Stimulated activated effector memory CD8-positive, alpha-beta T cell treated with anti-CD3 and anti-CD28 coated beads, Interleukin-12 subunit alpha, Interleukin-12 subunit beta, amount 100 ng/mL, for 72 hours (primary cell): Measurements from ENCODE around the gene CXADR.

ENCODE experiments used
- ATAC-seq: fragments of 150-1000 bp; cut with Tn5 transposase; 2 replicates; pipeline ENCODE4 v1.10.0; 2021
- DNase-seq, 2 donors: peaks; one replicate each; pipeline ENCODE4 v3.0.0; 2021 to 2022; ENCODE audit warnings: low spot score in 2 of 2
- H3K27ac Mint-ChIP-seq: one replicate; pipeline ENCODE4 v1.8.0; 2022; ENCODE audit warnings: mild to moderate bottlenecking, mixed read lengths
- H3K36me3 Mint-ChIP-seq: one replicate; pipeline ENCODE4 v1.8.0; 2022; ENCODE audit warnings: mild to moderate bottlenecking, mixed read lengths
- H3K4me1 Mint-ChIP-seq: one replicate; pipeline ENCODE4 v1.8.0; 2022; ENCODE audit warnings: mixed read lengths
- H3K4me3 Mint-ChIP-seq: one replicate; pipeline ENCODE4 v1.8.0; 2022; ENCODE audit warnings: mild to moderate bottlenecking, mixed read lengths
- H3K9me3 Mint-ChIP-seq: one replicate; pipeline ENCODE4 v1.8.0; 2022; ENCODE audit warnings: mixed read lengths

CXADR gene

DNA sequence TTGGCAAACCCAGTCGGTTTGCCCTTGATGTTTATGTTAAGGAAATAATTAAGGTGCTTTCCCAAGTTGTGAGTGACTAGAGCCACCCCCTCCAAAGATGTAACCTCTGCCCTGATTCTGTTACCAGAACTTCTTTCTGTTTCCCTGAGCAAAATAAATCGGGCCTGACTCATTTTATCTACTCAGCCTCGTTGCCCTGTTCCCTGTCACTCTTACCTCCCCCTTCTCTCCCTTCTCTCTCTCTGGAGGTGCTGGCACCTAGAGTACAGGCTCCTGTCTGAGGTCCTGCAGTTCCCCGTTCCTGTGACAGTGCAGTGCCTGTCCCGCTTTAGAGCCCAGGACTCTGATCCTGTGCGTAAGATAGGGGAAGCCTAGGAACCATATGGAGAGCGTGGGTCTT, 35.4 kb downstream of the CXADR start:
- Mint-ChIP-seq H3K27ac (no peak overlapping the region), H3K4me3 (no peak overlapping the region), H3K4me1 (no peaks in the 10 kb centered on the region), H3K36me3 (no peaks in the 10 kb centered on the region), H3K9me3 (no peaks in the 10 kb centered on the region)
- peak; percentile 21 for ATAC-seq
- DNase-seq, result no peak

DNA sequence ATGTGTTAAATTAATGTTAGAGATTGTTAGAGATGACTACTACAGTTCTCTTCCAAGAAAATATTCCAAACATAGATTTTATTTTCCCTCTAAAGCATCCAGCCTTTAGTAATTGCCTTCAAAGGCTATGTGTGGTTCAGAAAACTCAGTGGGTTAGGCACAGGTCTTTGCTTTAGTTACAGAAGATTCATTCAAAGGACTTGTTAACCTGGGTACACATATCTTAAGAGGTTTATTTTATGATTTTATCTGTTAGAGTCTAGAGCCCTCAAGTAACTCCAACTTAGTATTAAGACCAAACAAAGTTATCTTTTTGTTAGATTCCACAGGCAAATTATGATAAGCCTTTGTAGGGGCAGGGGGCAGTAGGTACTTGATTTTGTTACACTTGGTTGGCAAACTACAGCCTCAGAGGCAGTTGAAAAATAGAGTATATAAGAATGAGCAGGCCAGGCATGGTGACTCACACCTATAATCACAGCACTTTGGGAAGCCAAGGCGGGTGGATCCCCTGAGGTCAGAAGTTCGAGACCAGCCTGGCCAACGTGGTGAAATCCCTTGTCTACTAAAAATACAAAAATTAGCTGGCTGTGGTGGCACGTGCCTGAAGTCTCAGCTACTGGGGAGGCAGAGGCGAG, 37.9 kb downstream of the CXADR start:
- ATAC-seq (no peak), DNase-seq (no peak)
- H3K4me1 Mint-ChIP-seq, result no peaks in the 10 kb centered on the region
- H3K27ac Mint-ChIP-seq, result no peak overlapping the region
- no peaks in the 10 kb centered on the region for H3K36me3 Mint-ChIP-seq
- no peak overlapping the region for H3K4me3 Mint-ChIP-seq
- H3K9me3 Mint-ChIP-seq, result no peaks in the 10 kb centered on the region

DNA sequence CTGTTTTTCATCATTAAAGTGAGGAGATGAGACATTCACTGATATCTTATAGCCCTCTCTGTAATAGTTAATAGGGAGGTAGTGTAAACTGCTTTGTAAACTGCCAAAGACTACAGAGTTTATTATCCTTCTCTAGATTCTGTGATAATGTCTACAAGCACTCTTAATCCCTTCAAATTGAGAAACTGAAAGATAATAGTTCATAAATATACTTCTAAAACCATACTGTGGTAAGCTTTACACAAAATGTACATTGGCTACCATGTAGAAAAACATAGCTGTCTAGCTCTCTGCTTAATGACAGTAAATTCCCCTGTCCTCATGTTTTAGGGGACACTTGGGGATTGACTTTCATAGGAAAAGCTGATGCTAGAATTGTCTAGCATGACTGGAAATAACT, 39.6 kb downstream of the CXADR start:
- no peak for ATAC-seq
- Mint-ChIP-seq H3K36me3 (no peaks in the 10 kb centered on the region), H3K27ac (no peak overlapping the region), H3K4me3 (no peak overlapping the region), H3K9me3 (no peaks in the 10 kb centered on the region), H3K4me1 (no peaks in the 10 kb centered on the region)
- DNase-seq, result no peak

DNA sequence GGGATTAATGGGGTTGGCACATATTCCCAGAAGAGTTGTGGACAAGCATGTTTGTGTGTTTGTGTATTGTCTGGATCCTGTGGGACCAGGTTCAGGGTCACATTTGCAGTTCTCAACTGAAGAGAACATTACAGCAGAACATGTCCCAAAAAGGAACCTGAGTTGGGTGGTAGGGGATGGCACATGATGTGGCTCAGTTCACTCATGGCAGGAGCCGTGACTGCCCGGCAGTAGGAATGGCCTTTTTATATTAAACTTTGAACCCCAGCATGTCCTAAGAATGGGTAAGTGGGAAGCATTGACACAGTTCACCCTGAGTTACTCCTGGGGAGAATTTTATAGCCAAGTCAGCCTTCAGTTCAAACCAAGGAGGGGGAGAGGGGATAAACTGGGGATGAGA, 41.3 kb downstream of the CXADR start:
- Mint-ChIP-seq H3K4me1 (no peaks in the 10 kb centered on the region), H3K4me3 (no peak overlapping the region), H3K27ac (no peak overlapping the region), H3K36me3 (no peaks in the 10 kb centered on the region), H3K9me3 (no peaks in the 10 kb centered on the region)
- ATAC-seq (no peak), DNase-seq (no peak)

DNA sequence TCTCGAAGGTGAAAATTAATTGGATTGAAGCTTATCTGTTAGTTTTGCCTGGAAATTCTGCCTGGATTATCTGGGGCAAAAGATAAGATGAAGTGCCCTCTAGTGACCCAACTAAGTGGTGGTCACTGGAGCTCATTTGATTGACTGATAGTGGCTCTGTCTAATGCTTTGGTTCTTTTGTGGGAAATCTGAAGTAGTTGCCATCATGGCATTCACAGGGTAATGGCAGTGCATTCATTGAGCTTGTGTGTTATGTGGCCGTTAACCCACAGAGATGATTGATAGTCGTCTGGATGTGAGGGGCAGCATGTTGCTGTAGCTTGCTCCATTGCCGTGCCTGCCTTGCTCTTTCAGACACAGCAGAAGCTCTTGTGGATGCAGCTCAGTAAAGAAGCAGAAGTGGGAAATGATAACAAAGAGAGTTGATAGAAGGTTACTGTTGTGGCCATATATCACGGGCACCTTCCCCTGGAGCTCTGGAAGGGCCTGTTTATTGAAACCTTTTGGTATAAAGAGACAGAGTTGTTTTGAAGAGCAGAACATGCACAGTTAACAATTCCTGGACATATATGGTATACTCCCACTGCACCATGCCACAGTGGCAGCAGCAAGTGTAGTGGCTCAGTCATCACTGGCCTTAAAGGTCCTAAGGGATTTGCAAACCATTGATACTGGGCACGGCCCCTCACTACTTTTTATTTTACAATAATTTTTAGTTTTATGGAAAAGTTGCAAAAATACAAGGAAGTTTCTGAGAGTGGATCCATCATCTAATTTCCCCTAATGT, 42.0 kb downstream of the CXADR start:
- Mint-ChIP-seq H3K4me1 (no peaks in the 10 kb centered on the region), H3K4me3 (no peak overlapping the region), H3K36me3 (no peaks in the 10 kb centered on the region), H3K9me3 (no peaks in the 10 kb centered on the region), H3K27ac (no peak overlapping the region)
- ATAC-seq (no peak), DNase-seq (no peak)

DNA sequence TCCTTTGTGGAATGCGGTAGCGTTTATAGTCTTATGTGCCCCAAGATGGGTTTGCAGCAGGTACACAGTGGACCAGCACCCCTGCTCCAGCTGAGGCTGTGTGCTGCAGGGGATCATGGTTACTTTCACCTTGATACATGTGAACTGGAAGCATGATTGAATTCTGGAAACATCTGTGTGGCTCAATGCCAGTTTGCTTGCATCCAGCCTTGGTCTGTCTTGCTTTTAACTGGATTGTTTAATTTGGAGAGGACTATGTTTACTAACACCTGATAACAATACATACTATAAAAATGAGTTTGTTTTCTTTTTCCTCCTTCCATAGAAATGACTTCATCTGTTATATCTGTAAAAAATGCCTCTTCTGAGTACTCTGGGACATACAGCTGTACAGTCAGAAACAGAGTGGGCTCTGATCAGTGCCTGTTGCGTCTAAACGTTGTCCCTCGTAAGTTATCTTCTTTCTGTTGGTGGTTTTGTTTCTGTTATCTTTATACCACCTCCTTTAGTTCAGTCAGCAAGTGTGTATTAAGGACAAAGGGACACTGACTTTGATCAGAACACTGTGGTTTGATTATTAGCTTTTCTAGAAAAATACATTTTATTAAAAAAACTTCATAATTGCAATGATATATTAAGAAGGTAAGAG, 47.7 kb downstream of the CXADR start:
- Mint-ChIP-seq H3K9me3 (no peaks in the 10 kb centered on the region), H3K27ac (no peak overlapping the region), H3K4me1 (no peaks in the 10 kb centered on the region), H3K4me3 (no peak overlapping the region), H3K36me3 (no peaks in the 10 kb centered on the region)
- no peak for ATAC-seq
- DNase-seq, result no peak

DNA sequence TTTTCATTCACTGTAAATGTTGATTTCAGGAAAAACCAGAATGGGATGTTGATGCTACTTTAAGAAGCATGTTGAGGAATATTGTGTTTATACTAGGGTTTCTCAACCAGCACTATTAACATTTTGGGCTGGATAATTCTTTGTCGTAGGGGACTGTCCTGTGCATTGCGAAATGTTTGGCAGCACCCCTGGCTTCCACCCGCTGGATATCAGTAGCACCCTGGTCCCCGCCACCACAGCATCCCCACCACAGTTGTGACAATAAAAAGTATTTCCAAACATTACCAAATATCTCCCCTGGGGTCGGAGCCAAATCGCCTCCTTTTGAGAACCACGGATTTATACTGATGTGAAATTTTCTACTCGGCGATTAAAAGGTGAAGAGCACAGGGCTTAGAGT, 57.9 kb downstream of the CXADR start:
- Mint-ChIP-seq H3K27ac (no peak overlapping the region), H3K4me1 (no peaks in the 10 kb centered on the region), H3K4me3 (no peak overlapping the region), H3K9me3 (no peaks in the 10 kb centered on the region), H3K36me3 (no peaks in the 10 kb centered on the region)
- ATAC-seq (no peak), DNase-seq (no peak)

DNA sequence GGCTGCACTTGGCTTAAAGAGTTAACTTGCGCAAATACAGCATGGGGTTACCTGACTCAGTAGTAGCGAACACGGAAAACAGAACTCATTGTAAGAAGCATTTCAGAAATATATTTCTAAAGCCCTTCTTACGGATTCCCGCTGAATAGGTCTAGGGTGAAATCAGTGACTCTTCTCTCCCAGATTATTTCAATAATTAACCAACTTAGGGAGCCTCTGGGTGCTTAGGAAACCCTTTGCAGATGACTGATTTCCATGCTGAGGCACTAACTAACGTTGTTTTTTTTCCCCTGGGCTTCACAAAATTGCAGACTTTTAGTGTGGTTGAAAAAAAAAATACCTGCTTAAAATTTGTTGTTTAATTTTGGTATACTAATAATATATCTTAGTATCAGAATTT, 59.6 kb downstream of the CXADR start:
- Mint-ChIP-seq H3K36me3 (no peaks in the 10 kb centered on the region), H3K9me3 (no peaks in the 10 kb centered on the region), H3K4me3 (no peak overlapping the region), H3K27ac (no peak overlapping the region), H3K4me1 (no peaks in the 10 kb centered on the region)
- ATAC-seq (no peak), DNase-seq (no peak)

DNA sequence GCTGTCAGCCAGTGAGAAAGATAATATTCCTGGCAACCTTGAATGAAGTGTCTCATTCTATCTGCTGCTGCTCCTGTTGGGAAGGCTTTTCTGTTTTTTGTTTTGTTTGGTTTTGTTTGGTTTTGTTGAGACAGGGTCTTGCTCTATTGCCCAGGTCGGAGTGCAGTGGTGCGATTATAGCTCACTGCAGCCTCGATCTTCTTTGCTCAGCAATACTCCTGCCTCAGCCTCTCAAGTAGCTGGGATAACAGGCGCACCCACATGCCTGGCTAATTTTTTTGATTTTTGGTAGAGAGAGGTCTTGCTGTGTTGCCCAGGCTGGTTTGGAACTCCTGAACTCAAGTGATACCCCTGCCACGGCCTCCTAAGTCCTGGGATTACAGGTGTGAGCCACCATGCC, 62.2 kb downstream of the CXADR start:
- DNase-seq (no peak), ATAC-seq (no peak)
- no peaks in the 10 kb centered on the region for H3K36me3 Mint-ChIP-seq
- no peak overlapping the region for H3K27ac Mint-ChIP-seq
- no peaks in the 10 kb centered on the region for H3K9me3 Mint-ChIP-seq
- no peak overlapping the region for H3K4me3 Mint-ChIP-seq
- H3K4me1 Mint-ChIP-seq, result no peaks in the 10 kb centered on the region

DNA sequence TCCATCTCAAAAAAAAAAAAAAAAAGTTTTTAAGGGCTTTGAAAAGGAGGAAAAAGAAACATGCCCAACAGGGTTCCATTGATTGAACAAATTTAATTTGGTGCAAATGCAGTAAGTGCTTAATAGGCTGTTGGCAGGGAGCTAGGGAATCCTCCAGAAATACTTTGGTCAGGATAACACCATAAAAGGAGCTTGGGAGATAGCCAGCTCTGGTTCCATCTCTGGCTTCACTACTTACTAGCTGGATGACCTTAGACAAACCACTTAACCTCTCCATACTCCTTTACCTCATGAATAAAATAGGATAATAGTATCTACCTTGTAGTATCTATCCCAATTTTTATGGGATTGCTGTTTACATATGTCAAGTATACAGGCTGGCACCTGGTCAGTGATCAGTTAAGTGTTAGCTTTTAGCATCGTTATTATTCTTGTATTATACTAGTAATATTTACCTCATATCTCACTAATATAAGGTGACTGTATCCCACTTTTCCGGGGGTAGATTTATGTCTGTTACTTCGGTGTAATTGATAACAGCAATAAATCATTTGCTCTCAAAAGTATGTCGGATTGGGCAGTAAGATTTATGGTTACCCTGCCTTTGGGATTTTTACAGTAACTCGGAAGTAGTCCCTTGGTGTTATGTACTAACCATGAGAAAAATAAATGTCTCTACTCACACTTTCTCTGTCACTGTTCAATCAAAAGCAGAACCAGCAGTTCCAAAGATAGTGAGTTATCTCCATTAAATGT, 63.4 kb downstream of the CXADR start:
- H3K9me3 Mint-ChIP-seq, result no peaks in the 10 kb centered on the region
- no peak overlapping the region for H3K4me3 Mint-ChIP-seq
- ATAC-seq (no peak), DNase-seq (no peak)
- no peak overlapping the region for H3K27ac Mint-ChIP-seq
- H3K36me3 Mint-ChIP-seq, result no peaks in the 10 kb centered on the region
- no peaks in the 10 kb centered on the region for H3K4me1 Mint-ChIP-seq

DNA sequence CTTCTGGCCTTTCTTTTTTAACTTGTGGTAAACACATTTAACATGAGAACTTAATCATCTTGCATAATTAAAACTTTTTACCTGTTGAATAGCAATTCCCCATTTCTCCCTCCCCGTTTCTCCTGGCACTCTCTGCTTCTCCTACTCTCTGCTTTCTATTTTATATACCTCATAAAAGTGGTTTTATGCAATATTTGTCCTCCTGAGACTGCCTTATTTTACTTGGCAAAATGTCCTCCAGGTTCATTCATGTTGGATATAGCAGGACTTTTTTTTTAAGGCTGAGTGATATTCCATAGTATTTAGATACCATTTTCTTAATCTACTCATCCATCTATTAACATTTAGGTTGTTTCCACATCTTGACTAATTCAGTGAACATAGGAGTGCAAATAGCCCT, 64.9 kb downstream of the CXADR start:
- Mint-ChIP-seq H3K9me3 (no peaks in the 10 kb centered on the region), H3K36me3 (no peaks in the 10 kb centered on the region), H3K4me3 (no peak overlapping the region), H3K27ac (no peak overlapping the region), H3K4me1 (no peaks in the 10 kb centered on the region)
- DNase-seq (no peak), ATAC-seq (no peak)

DNA sequence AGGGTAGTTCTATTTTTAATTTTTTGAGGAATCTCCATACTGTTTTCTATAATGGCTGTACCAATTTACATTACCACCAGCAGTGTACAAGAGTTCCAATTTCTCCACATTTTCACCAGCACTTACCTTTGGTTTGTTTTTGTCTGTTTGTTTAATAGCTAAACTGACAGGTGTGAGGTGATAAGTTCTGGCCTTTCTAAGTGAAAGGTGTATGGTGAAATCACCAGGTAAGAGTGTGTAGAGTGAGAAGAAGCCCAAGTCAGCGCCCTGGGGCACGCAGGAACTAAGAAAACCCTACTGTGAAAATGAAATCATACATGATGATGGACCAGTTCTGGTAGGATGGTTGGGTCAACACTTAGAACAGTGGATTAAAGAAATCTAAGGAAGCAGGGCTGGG, 65.3 kb downstream of the CXADR start:
- no peak for DNase-seq
- H3K36me3 Mint-ChIP-seq, result no peaks in the 10 kb centered on the region

DNA sequence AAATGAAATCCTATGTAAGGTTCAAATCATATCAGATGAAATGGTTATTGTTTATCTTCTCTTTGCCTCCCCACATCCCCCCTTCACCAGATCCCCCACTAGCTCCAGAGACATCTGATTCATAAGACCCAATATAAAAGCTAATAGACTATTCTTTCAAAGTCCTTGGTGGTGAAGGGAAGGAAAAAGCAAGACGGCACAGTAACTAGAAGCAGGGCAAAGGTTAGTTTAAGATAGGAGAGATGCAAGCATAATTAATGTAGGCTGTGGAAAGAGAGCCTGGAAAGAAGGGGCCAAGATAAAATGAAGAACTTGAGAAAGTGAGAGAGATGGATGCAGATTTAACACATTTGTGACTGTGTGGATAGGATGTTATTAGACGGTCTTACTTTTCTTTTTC, 66.0 kb downstream of the CXADR start:
- H3K4me3 Mint-ChIP-seq, result no peak overlapping the region
- no peak overlapping the region for H3K27ac Mint-ChIP-seq
- H3K36me3 Mint-ChIP-seq, result no peaks in the 10 kb centered on the region
- no peaks in the 10 kb centered on the region for H3K9me3 Mint-ChIP-seq
- DNase-seq, result no peak
- H3K4me1 Mint-ChIP-seq, result no peaks in the 10 kb centered on the region
- no peak for ATAC-seq

More for the DNA sequence above, 65.3 kb downstream of the CXADR start:
- Mint-ChIP-seq H3K27ac (no peak overlapping the region), H3K4me1 (no peaks in the 10 kb centered on the region), H3K4me3 (no peak overlapping the region), H3K9me3 (no peaks in the 10 kb centered on the region)
- ATAC-seq, result no peak

DNA sequence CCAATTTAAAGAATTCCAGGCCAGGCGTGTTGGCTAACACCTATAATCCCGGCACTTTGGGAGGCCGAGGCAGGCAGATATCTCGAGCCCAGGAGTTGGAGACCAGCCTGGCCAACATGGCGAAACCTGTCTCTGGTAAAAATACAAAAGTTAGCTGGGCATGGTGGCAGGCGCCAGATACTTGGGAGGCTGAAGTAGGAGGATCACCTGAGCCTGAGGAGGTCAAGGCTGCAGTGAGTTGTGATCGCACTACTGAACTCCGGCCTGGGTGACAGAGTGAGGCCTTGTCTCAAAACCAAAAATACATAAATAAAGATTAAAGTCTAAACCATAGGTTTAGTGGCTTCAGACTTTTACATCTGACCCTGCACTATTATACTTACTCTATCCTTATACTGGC, 67.5 kb downstream of the CXADR start:
- Mint-ChIP-seq H3K27ac (no peak overlapping the region), H3K4me1 (no peaks in the 10 kb centered on the region), H3K36me3 (no peaks in the 10 kb centered on the region), H3K9me3 (no peaks in the 10 kb centered on the region), H3K4me3 (no peak overlapping the region)
- no peak for DNase-seq
- ATAC-seq, result no peak

DNA sequence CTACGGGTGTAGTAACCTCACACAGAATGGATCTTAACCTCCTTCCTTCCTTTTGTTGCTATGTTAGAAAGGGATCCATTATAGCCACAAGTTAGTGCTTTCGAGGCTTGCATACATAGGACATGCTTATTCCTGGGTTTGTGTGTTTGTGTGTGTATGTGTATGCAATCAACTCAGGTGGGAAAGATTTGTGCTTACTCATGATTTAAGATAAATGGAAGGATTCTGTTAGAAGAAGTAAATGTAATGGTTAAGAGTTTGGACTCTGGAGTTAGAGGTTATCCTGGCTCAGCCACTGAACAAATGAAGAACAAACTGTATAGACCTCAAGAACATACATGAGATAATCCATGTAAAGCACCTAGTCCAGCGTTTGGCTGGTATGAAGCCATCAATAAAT, 71.1 kb downstream of the CXADR start:
- Mint-ChIP-seq H3K4me1 (no peaks in the 10 kb centered on the region), H3K9me3 (no peaks in the 10 kb centered on the region), H3K36me3 (no peaks in the 10 kb centered on the region), H3K4me3 (no peak overlapping the region), H3K27ac (no peak overlapping the region)
- DNase-seq (no peak), ATAC-seq (no peak)
